Measurements from ENCODE around the gene EOGT. TPM values are rescaled to one million over a fixed set of nuclear protein-coding genes. Genes with fewer than 3 reads are reported as not detected.

EOGT gene
- polyA plus RNA-seq, 4 donors: 9.3 to 18.0 (median 11.9) TPM

GRCh38 chr3:69009559-69010410, 3.7 kb downstream of the EOGT start:
- DNase-seq (ENCODE audit: low read depth in 4 of 4, low spot score in 2 of 4): no peak

- no peak for DNase-seq (ENCODE audit: low read depth in 4 of 4, low spot score in 2 of 4)
Measured at GRCh38 chr3:69008980-69009379, 4.5 kb downstream of the EOGT start.

- DNase-seq (ENCODE audit: low read depth in 4 of 4, low spot score in 2 of 4): no peak
Measured at GRCh38 chr3:69005791-69006482, 7.5 kb downstream of the EOGT start.

GRCh38 chr3:69005071-69005790, 8.3 kb downstream of the EOGT start:
- no peak for DNase-seq (ENCODE audit: low read depth in 4 of 4, low spot score in 2 of 4)

GRCh38 chr3:69004138-69004537, 9.3 kb downstream of the EOGT start:
- no peak for DNase-seq (ENCODE audit: low read depth in 4 of 4, low spot score in 2 of 4)

- no peak for DNase-seq (ENCODE audit: low read depth in 4 of 4, low spot score in 2 of 4)
Measured at GRCh38 chr3:68999605-69000004, 13.9 kb downstream of the EOGT start.

- DNase-seq (ENCODE audit: low read depth in 4 of 4, low spot score in 2 of 4): no peak
Measured at GRCh38 chr3:68999158-68999557, 14.3 kb downstream of the EOGT start.

- no peak for DNase-seq (ENCODE audit: low read depth in 4 of 4, low spot score in 2 of 4)
Measured at GRCh38 chr3:68997887-68998286, 15.6 kb downstream of the EOGT start.

GRCh38 chr3:68996356-68996995, 17.0 kb downstream of the EOGT start:
- no peak for DNase-seq (ENCODE audit: low read depth in 4 of 4, low spot score in 2 of 4)

- no peak for DNase-seq (ENCODE audit: low read depth in 4 of 4, low spot score in 2 of 4)
Measured at GRCh38 chr3:68988740-68989139, 24.7 kb downstream of the EOGT start.

- DNase-seq (ENCODE audit: low read depth in 4 of 4, low spot score in 2 of 4): no peak
Measured at GRCh38 chr3:68987322-68987721, 26.2 kb downstream of the EOGT start.

GRCh38 chr3:68986496-68987208, 26.8 kb downstream of the EOGT start:
- no peak for DNase-seq (ENCODE audit: low read depth in 4 of 4, low spot score in 2 of 4)

- DNase-seq (ENCODE audit: low read depth in 4 of 4, low spot score in 2 of 4): no peak
Measured at GRCh38 chr3:68985146-68985790, 28.2 kb downstream of the EOGT start.

- no peak for DNase-seq (ENCODE audit: low read depth in 4 of 4, low spot score in 2 of 4)
Measured at GRCh38 chr3:68984011-68984530, 29.4 kb downstream of the EOGT start.

GRCh38 chr3:68977486-68978167, 35.9 kb downstream of the EOGT start:
- no peak for DNase-seq (ENCODE audit: low read depth in 4 of 4, low spot score in 2 of 4)

GRCh38 chr3:68974711-68975110, 38.8 kb downstream of the EOGT start:
- DNase-seq (ENCODE audit: low read depth in 4 of 4, low spot score in 2 of 4): no peak

- DNase-seq (ENCODE audit: low read depth in 4 of 4, low spot score in 2 of 4): no peak
Measured at GRCh38 chr3:68973639-68974038, 39.8 kb downstream of the EOGT start.

- peak; percentile 7 to 65 (median 34) for DNase-seq (ENCODE audit: low read depth in 4 of 4, low spot score in 2 of 4)
Measured at GRCh38 chr3:68972358-68972979, 41.0 kb downstream of the EOGT start.
